GM12873 (cell line): Measurements from ENCODE around the gene KIF21B.
A peak's percentile ranks its signal among the peaks of the same experiment; 100 is the strongest.

ENCODE experiments used
- TF ChIP-seq, protein P1 (sequence below): IDR thresholded peaks from 2 replicates; pipeline ENCODE4 v1.5.1; 2012; ENCODE audit warnings: low read depth, mild to moderate bottlenecking, moderate library complexity, low read length, control low read depth; ENCODE audit not compliant: insufficient read depth; ENCODE audit errors: missing control alignments

Gene KIF21B

DNA sequence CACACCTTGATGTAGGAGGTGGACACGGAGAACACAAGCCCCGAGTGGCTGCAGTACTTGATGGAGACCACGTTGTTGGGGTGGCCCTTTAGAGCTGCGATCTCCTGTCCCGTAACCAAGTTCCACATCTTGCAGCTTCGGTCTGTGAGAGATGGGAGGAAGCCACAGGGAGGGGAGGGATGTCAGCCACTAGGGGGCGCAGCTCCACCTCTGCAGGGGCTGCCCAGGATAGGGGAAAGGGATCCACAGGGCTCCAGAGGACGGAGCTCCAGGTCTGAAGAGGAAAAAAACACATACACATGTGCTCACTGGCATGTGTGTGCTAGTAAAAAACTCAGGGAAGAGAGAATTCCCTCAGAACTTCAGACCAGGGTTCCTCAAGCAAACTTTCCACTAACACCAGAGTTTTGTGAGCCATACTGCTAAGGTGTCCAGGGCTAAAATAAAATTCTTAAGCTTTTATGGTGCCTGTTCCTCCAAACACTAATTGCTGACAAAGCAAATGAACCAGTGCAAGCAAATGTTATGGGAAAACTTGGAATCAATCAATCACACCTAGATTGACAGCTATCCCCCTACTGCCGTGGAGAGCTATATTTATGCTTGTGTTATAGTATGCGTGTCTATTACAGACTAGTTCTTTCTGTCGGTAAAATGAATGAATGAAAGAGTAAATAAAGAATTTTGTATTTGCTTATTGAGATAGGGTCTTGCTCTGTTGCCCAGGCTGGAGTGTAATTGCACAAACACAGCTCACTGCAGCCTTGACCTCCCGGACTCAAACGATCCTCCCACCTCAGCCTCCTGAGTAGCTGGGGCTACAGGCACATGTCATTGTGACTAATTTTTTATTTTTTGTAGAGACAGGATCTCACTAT lies 43.7 kb downstream of the KIF21B start:
- TF ChIP-seq, protein P1, sequence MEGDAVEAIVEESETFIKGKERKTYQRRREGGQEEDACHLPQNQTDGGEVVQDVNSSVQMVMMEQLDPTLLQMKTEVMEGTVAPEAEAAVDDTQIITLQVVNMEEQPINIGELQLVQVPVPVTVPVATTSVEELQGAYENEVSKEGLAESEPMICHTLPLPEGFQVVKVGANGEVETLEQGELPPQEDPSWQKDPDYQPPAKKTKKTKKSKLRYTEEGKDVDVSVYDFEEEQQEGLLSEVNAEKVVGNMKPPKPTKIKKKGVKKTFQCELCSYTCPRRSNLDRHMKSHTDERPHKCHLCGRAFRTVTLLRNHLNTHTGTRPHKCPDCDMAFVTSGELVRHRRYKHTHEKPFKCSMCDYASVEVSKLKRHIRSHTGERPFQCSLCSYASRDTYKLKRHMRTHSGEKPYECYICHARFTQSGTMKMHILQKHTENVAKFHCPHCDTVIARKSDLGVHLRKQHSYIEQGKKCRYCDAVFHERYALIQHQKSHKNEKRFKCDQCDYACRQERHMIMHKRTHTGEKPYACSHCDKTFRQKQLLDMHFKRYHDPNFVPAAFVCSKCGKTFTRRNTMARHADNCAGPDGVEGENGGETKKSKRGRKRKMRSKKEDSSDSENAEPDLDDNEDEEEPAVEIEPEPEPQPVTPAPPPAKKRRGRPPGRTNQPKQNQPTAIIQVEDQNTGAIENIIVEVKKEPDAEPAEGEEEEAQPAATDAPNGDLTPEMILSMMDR = peak; percentile 89

DNA sequence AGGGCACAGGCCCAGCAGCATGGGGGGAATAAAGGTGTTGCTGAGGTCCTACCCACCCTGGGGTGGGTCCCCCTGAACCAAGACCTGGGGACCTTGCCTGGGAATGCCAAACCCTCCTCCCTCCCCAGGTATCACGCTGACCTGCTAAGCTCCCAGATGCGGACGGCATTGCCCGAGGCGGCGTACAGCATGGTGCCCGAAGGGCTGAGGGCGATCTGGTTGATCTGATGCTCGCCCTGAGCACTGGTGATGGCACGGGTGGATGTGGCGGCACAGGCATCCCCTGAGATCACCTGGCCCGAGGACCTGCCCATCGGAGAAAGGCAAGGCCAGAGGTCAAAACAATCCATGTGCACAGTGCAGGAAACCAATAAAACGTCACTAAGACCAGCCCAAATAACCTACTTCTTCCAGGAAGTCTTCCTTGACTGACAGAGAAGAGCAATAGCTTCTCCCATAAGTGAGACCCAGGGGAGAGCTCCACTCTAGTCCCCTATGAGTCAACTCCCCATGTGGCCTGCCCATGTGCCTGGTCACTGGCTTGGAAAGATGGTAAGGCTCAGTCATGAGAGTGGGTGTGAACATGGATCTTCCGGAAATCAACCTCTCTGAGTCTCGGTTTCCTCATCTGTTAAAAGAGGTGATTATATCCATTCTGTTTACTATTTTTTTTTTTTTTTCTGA lies 46.3 kb downstream of the KIF21B start:
- TF ChIP-seq, protein P1 = no peak

DNA sequence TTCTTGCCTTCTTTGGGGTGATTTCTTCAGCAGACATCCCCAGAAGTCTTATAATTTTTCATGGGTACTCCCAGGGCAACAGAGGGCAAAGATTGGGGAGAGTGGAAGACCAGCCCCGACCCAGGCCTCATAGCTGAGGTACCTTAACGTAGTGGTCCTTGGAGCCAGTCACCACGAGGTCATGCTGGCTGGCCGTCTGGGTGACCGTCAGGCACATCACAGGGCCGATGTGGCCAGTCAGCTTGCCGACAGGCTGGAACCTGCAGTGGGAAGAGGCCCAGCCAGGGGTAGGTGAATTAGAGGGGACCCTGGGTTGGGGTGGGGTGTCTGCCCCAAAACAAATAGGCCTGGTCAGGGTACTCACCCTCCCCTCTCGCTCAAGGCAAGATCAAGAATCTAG lies 46.9 kb downstream of the KIF21B start:
- TF ChIP-seq, protein P1 = no peak

DNA sequence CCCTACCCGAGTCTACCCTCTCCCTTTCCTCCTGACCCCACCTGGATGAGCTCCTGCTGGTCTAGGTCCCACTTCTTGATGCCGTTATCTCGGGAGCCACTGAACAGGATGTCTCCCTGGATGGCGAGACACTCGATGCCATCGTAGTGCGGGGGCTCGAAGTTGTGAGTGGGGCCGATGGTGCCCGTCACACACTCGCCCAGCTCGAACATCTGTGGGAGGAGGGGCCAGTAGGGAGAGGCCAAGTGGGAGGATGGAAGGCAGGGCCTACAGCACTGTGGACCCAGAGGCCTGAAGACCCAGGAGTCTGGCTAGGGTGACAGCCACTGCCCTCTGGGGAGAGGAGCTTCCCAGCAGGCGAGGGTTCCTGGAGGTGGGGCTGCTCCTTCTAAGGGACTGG lies 48.1 kb downstream of the KIF21B start:
- TF ChIP-seq, protein P1 = no peak

DNA sequence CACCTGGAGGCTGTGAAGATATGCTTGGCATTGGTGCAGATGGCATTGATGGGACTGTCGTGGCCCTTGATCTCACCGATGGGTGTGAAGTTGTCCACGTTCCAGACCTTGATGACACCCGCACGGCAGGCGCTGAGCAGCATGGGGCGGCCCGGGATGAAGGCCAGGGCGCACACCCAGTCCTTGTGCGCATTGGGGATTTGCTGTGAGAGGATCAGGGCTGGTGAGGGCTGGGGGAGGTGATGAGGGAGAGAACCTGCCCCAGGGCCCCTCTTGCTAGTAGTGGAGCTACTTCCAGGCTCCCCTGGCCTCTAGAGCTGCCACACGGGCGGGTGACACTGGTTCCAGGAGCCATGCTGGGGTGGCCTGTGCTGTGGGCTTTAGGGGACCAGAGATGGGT lies 48.8 kb downstream of the KIF21B start:
- TF ChIP-seq, protein P1 = no peak

DNA sequence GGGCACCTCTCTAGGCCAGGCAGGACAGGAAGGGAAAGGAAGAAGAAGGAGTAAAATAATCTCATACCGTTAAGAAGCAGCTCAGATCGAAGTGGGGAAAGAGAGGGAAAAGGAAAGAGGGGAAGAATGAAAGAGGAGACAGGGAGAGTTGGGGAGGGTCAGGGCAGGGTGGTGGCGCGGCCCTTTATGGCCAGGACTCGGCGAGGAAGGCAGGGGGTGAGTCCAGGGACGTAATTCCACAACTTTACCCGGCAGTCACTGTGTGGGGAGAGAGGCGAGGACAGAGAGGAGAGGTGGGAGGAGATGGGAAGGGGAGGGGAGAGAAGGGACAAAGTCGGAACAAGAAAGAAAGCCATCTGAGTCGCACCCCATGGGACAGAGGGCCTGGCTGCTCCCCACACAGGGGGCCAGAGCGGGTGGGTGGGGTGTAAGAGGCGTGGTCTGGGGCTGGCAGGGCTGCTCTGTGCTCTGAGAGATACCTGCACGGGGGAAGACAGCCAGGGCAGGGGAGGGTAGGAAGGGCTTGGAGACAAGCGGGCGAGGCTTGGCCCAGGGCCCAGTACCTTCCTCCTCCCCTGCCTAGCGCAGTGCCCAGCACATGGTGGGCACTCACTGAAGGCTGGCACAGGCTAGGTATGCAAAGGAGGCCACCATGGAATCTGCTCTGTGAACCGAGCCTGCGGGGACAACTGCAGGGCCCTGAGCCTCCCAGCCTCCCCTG lies 49.4 kb downstream of the KIF21B start:
- TF ChIP-seq, protein P1 = no peak
